Activated CD8-positive, alpha-beta memory T cell treated with anti-CD3 and anti-CD28 coated beads, Interleukin-2, amount 50 U/mL, for 48 hours (primary cell): ENCODE results near the gene ICAM1.

Experiments
- DNase-seq: peaks from one replicate; pipeline ENCODE4 v3.0.0-alpha.2; 2020

The ICAM1 gene

GRCh38 chr19:10328558-10329429, 57.9 kb downstream of the ICAM1 start:
- no peak for DNase-seq

- DNase-seq = no peak
These were observed 58.6 kb downstream of the ICAM1 start for GRCh38 chr19:10329555-10329954.

- DNase-seq = no peak
These were observed 61.4 kb downstream of the ICAM1 start for GRCh38 chr19:10332158-10332964.

- DNase-seq = peak; percentile 98
These were observed 62.2 kb downstream of the ICAM1 start, which contains the start of gene RAVER1 for GRCh38 chr19:10332965-10333757. Gene RAVER1 (minus strand): TSS chr19:10333529. CDS start chr19:10333507, 22 bp downstream.

- no peak for DNase-seq
These were observed 63.1 kb downstream of the ICAM1 start for GRCh38 chr19:10333758-10334587.

- DNase-seq = peak; percentile 87
These were observed 63.9 kb downstream of the ICAM1 start for GRCh38 chr19:10334588-10335351.

- DNase-seq = no peak
These were observed 64.5 kb downstream of the ICAM1 start for GRCh38 chr19:10335352-10335985.
